ENCODE data around the gene ARHGAP8.

- TF ChIP-seq CTCF (IDR thresholded peaks at IDR 0.05) (no peak), POLR2A (IDR thresholded peaks at IDR 0.05) (no peak)
Observed at GRCh38 chr22:44703255-44703870, 49.0 kb upstream of the ARHGAP8 start.

Measured in body of pancreas (tissue), 4 donors.